OCI-M1 (cell line): ENCODE measurements around the gene PDIK1L.
A peak's percentile ranks its signal among the peaks of the same experiment; 100 is the strongest.
"Not testable (repeated sequence)": the region's sequence is repeated elsewhere in the genome, so short reads cannot be mapped to it uniquely, and the experiment has no call there.

Source experiments
- DNase-seq: peaks from one replicate; lab custom pipeline; 2025; lab: John Stamatoyannopoulos, UW

Gene PDIK1L

DNA sequence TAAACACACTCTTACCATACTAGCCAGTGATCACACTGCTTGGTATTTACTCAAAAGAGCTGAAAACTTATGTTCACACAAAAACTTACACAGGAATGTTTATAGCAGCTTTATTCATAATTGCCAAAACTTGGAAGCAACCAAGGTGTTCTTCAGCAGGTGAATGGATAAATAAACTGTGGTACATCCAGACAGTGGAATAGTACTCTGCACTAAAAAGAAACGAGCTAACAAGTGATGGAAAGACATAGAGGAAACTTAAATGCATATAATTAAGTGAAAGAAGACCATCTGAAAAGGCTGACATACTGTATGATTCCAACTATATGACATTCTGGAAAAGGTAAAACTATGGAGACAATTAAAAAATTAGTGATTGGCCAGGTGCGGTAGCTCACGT, 20.7 kb upstream of the PDIK1L start:
- DNase-seq, result no peak

DNA sequence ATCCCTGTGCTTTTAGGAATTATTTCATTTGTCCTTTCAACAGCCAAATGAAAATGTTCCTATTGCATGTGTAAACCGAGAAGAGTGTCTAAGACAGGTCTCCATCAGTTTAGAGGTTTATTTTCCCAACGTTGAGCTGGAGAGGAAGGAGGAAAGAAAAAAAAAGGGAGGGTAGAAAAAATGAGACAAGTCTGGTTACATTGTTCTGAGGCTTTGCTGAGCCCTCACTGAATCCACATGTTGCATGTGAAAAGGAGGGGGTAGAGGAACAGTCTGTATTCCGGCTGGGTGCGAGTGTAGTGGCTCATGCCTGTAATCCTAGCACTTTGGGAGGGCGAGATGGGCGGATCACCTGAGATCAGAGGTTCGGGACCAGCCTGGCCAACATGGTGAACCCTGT, 19.2 kb upstream of the PDIK1L start:
- no peak for DNase-seq

DNA sequence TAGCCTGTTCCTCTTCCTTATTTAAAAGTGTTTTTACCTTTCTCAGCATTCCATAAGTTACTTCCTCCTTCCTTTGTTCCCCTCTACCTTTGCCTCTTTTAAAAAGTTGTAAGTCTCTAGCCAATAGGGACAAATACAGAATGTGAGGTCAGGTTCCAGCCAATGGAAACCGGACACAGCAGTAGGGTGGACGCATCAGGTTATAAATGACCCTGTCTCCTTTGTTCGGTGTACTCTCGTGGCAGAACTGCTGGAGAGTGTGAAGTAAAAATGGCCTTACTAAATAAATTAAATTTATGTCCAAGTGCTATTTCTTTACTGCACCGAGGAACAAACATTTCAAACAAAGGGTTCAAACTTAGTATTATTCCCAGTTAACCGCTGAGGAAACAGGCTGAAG, 18.1 kb upstream of the PDIK1L start:
- DNase-seq, result not testable (repeated sequence)

DNA sequence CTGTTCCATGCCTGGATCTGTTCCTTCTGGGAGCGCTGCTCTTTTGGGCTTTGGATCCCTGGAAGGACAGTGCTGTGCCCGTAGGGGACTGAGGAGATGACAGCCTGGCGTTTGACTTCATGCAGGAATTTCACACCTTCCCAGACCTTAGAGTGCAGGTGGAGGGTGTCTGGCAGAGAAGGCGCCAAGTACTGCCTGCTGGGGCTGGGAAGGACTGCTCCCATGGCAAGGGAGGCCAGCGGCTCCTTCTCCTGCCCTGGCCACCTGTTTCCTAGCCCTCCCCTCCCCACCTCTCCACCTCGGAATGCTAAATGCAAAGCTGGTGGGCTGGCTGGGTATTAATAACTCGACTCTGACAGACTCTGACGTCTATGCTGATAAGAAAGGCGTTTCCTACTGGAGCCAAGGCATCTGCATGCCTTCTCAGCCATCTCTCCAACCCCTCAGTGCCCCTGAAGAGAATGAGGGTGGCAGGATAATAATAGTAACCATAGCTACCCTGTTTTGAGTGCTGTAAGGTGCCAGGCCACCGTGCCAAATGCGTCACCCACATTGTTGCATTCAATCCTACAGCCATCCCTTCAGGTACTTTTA, 17.5 kb upstream of the PDIK1L start:
- no peak for DNase-seq

DNA sequence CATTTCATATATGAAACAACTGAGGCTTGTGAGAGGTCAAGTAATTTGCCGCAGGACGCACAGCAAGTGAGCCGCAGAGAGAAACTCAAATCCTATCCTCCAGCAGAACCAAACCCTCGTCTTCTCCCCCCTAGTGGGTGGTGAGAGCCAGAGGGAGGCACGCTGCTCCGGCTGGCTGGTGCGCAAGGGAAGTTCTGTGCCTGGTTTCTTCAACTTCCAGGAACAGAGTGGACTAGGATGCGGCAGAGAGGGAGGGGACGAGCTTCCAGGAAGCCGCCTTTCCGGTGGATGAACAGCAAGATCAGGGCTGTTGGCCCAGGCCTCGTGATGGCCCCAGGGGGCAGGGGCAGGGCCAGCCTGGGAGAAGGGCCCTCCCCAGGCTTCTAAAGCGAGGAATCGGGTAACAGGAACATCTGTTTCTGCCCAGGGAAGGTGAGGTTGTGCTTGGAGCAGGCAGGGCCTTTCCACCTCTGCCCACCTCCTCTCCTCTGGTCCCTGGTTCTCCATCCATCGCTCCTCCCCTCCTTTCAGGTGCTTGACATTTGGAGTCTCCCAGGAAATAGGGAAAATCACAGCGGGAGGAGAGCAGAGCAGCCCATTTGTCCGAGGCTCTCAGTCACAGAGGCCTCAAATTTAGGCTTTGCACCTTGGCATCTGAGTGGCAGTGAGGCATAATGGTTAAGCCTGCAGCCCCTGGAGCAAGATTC, 16.8 kb upstream of the PDIK1L start:
- no peak for DNase-seq

GRCh38 chr1:26096471-26096870, 15.2 kb upstream of the PDIK1L start:
- no peak for DNase-seq

- DNase-seq, result peak; percentile 16
These were observed 13.9 kb upstream of the PDIK1L start for GRCh38 chr1:26097696-26098095.

DNA sequence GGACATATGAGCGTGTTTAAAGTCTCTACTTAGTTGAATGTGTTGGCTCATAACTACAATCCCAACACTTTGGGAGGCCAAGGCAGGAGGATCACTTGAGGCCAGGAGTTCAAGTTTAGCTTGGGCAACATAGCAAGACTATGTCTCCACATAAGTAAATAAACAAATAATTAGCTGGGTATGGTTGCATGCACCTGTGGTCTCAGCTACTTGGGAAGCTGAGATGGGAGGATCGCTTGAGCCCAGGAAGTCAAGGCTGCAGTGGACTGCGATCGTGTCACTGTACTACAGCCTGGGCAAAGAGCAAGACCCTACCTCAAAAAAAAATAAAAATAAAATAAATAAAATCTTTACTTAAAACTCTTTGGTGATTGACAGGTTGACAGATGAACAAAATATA, 13.0 kb upstream of the PDIK1L start:
- DNase-seq, result no peak

DNA sequence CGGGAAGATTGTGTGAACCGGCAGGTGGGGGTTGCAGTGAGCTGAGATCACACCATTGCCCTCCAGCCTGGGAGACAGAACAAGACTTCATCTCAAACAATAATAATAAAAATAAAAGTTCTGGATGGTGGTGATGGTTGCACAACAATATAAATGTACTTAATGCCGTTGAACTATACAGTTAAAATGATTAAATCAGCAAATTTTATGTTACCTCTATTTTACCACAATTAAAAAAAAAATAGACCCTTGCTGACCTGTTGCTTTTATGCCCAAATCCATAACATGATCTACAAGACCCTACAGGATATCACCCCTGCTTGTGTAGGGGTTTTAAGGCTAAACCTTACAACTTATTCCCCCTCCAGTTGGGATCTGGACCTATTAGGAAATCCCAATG, 11.8 kb upstream of the PDIK1L start:
- DNase-seq, result no peak

DNA sequence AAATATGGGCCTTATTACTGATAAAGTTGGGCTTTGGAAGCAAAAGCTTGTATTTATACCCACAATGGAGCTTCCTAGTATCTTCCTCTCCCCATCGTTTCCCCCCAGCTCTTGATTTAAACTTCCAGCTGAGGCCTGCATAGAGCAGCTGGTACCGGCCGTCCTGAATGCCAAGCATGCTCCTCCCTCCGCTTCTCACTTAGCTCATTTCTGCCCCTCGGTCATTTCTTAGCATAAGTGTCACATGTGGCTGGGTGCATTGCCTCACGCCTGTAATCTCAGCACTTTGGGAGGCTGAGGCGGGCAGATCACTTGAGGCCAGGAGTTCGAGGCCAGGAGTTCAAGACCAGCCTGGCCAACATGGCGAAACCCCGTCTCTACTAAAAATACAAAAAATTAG, 11.4 kb upstream of the PDIK1L start:
- not testable (repeated sequence) for DNase-seq

GRCh38 chr1:26102119-26102518, 9.5 kb upstream of the PDIK1L start:
- DNase-seq, result no peak

GRCh38 chr1:26102526-26102925, 9.1 kb upstream of the PDIK1L start:
- no peak for DNase-seq

DNA sequence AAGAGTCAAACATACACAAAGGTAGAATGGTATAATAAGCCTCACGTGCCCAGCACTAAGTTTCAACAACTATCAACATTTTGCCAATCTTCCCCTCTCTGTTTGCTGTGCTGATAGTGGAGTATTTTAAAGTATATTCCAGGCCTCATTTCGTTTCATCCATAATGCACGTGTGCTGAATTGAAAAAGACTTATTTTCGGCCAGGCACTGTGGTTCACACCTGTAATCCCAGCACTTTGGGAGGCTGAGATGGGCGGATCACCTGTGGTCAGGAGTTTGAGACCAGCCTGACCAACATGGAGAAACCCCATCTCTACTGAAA, 6.4 kb upstream of the PDIK1L start:
- not testable (repeated sequence) for DNase-seq

GRCh38 chr1:26109229-26110164, 2.1 kb upstream of the PDIK1L start:
- DNase-seq, result no peak

DNA sequence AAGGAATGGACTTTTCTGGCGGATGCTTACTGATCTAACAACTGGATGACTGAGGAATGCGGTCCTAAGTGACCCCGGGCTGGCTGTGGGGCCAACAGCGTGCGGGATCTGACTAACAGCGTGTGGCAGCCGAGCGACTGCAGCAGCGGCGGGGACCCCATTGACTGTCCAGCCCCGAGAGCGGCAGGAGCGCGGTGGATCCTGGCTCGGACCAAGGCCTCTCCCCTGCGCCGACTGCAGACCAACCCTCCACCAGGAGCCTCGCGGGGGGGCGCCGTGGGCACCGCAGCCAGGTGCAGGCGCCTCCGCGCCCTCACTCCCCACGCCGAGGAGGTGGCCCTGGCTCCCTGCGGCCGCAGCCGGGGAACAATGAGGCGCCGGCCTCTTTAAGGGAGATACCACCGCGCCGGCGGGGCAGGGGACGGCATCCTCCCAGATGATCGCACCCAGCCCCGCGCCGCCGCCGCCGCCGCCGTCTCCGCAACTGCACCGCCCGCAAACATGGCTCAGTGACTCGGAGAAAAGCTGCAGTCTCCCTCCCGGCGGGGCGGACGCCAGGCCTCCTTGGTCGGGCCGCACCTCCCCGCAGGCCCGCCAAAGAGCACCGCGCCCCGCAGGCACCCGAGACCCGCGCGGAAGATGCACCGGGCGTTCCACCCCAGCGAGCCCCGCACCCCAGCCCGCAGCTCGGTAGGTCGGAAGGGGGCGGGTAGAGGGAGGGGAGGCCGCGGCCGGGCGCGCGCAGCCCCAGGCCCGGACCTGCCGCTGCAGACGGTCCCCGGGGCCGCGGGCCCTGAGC, 694 bp upstream of the PDIK1L start:
- DNase-seq, result peak; percentile 87

DNA sequence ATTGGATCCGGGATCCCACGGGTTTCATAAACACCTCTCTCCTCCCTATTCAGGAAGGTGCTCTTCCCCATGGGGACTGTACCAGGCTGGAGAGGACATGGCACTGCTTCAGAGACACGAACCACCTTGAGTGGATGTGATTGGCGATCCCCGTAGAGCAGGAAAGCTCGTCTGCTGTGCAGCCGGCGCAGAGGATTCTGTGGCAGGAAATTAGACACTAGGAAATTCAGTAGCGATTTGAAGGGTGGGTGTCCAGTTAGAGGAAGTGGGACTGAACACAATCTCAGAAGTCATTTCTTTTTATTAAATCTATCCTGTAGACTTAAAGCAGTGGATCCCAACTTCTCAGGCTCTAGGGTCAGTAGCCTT, 767 bp downstream of the PDIK1L start:
- peak; percentile 63 for DNase-seq

DNA sequence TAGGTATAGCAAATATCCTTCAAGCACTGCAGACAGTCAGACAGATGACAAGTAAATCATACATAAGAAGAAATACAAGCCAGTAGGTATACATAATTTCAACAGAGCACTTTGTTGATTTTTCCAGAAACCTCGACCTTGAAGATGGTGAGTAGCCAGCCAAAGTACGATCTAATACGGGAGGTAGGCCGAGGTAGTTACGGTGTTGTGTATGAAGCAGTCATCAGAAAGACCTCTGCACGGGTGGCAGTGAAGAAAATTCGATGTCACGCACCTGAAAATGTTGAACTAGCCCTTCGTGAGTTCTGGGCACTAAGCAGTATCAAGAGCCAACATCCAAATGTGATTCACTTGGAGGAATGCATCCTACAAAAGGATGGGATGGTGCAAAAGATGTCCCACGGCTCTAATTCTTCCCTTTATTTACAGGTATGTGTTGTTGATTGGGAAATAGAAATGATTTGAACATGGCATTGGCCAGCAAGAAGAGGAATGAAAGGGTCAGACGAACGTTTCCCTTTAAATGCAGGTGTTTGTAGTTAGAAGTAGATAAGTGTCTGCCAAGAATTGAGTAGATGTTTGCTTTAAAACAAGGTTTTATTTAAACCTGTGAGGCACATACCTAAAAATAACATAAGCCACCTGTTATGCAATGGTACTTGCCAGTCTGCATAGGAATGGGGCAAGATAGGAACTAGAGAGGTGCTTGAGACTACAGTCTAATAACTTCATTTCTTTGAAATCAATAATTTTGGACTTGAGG, 2.7 kb downstream of the PDIK1L start:
- no peak for DNase-seq

GRCh38 chr1:26119892-26120608, 8.4 kb downstream of the PDIK1L start:
- DNase-seq, result peak; percentile 25

GRCh38 chr1:26121854-26122773, 10.5 kb downstream of the PDIK1L start:
- peak; percentile 75 for DNase-seq
